Ectodermal cell (in vitro differentiated cells): Measurements from ENCODE around the gene NLRP1.

Source experiments
- H3K27ac ChIP-seq: 2 replicates; pipeline ENCODE4 v1.7.0; 2013; ENCODE audit warnings: mild to moderate bottlenecking, low read depth, low read length; ENCODE audit not compliant: insufficient read depth, poor library complexity, severe bottlenecking
- H3K27me3 ChIP-seq: 2 replicates; pipeline ENCODE4 v1.7.0; 2013; ENCODE audit warnings: mild to moderate bottlenecking, low read length; ENCODE audit not compliant: insufficient read depth, control insufficient read depth, poor library complexity, severe bottlenecking
- H3K36me3 ChIP-seq: one replicate; pipeline ENCODE4 v1.7.0; 2013; ENCODE audit warnings: low read length; ENCODE audit not compliant: control insufficient read depth, insufficient read depth
- H3K4me1 ChIP-seq: one replicate; pipeline ENCODE4 v1.7.0; 2013; ENCODE audit warnings: low read length; ENCODE audit not compliant: control insufficient read depth, insufficient read depth
- H3K4me3 ChIP-seq: 2 replicates; pipeline ENCODE4 v1.7.0; 2013; ENCODE audit warnings: low read depth, low read length, control low read depth; ENCODE audit not compliant: insufficient read depth
- H3K9me3 ChIP-seq: 2 replicates; pipeline ENCODE4 v1.7.0; 2013; ENCODE audit warnings: mild to moderate bottlenecking, low read length, moderate library complexity; ENCODE audit not compliant: control insufficient read depth
- WGBS, 2 experiments: methylation state at CpG; one replicate each; pipeline ENCODE4 v1.1.7; 2013; ENCODE audit warnings: missing lambda C conversion rate in 2 of 2; 5-methylcytosine and 5-hydroxymethylcytosine counted together

The NLRP1 gene

GRCh38 chr17:5557990-5558389 lies 26.3 kb downstream of the NLRP1 start:
- H3K27ac ChIP-seq = no peak overlapping the region

GRCh38 chr17:5557485-5557884 lies 26.8 kb downstream of the NLRP1 start:
- Histone ChIP-seq H3K27ac (no peak overlapping the region), H3K9me3 (no peaks in the 10 kb centered on the region), H3K27me3 (no peaks in the 10 kb centered on the region), H3K36me3 (no peaks in the 10 kb centered on the region), H3K4me1 (no peaks in the 10 kb centered on the region), H3K4me3 (no peak overlapping the region)
- WGBS, 2 experiments = 93 to 96% methylated on average over 8 of the region's 8 CpGs

More at GRCh38 chr17:5557990-5558389, 26.3 kb downstream of the NLRP1 start:
- Histone ChIP-seq H3K36me3 (no peaks in the 10 kb centered on the region), H3K9me3 (no peaks in the 10 kb centered on the region), H3K27me3 (no peaks in the 10 kb centered on the region), H3K4me3 (no peak overlapping the region), H3K4me1 (no peaks in the 10 kb centered on the region)
- 86 to 92% methylated on average over 6 of the region's 6 CpGs for WGBS, 2 experiments

DNA sequence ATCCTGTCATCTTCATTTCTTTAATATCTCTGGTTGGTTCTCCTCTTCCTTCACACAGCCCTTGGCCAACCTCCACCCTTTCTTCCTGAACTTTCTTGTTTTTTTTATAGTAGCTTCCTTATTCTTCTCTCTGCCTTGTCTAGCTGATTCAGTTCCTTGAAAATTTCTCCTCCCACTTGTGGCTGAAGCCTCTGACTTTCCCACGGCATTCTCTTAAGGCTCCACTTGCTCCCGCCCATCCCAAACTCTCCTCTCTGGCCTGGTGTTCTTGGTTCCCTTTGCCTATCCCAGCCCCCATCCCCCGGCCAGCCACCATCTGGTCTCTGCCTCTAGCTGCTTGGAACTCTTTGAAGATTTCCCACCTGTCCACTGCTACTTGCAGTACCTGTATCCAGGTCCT lies 29.1 kb downstream of the NLRP1 start:
- 64 to 73% methylated on average over 3 of the region's 3 CpGs for WGBS, 2 experiments
- Histone ChIP-seq H3K27me3 (no peaks in the 10 kb centered on the region), H3K9me3 (no peaks in the 10 kb centered on the region), H3K36me3 (no peaks in the 10 kb centered on the region), H3K27ac (no peak overlapping the region), H3K4me3 (no peak overlapping the region), H3K4me1 (no peaks in the 10 kb centered on the region)

- 60% methylated on average over 3 of the region's 3 CpGs for WGBS, 2 experiments
- Histone ChIP-seq H3K36me3 (no peaks in the 10 kb centered on the region), H3K27me3 (no peaks in the 10 kb centered on the region), H3K27ac (no peak overlapping the region), H3K4me1 (no peaks in the 10 kb centered on the region), H3K9me3 (no peaks in the 10 kb centered on the region), H3K4me3 (no peak overlapping the region)
These were observed 30.8 kb downstream of the NLRP1 start for GRCh38 chr17:5553479-5553878.

- no peaks in the 10 kb centered on the region for H3K4me1 ChIP-seq
- no peaks in the 10 kb centered on the region for H3K36me3 ChIP-seq
- H3K27ac ChIP-seq = no peak overlapping the region
- no peaks in the 10 kb centered on the region for H3K9me3 ChIP-seq
- H3K27me3 ChIP-seq = no peaks in the 10 kb centered on the region
- H3K4me3 ChIP-seq = no peak overlapping the region
These were observed 31.5 kb downstream of the NLRP1 start for GRCh38 chr17:5552841-5553240.

DNA sequence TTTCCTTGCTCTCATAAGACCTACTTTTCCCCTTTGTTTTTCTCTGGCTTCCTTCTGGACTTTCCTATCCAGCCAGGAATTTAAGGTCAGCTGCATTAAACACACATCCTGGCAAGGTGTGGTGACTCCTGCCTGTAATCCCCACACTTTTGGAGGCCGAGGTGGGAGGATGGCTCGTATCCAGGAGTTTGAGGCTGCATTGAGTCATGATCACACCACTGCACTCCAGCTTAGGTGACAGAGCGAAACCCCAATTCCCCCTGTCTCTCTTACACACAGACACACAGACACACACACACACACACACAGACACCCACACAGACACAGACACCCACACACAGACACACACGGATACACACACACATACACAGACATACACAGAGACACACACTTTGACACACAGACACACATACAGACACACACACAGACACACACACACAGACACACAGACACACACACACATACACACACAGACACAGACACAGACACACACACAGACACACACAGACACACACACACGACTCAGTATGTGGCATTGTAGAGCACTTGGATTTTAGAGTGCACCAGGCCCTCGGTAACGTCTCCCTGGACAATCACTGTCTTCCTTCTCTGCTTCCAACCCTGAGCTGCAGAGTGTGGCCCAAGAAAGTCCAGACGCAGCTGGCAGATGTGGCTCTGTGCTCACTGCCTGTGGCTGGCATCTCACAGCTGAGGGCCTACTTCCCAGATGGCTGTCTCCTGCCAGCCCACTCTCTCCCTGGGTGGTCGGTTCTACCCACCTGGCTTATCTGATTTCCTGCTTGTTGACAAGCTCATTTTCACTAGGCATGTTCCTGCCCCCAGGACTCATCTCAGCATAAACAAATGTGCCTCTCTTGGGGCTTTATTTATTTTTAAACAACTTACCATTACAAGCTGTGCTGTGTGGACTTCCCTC lies 39.0 kb downstream of the NLRP1 start:
- H3K27me3 ChIP-seq = no peaks in the 10 kb centered on the region
- no peak overlapping the region for H3K4me3 ChIP-seq
- H3K9me3 ChIP-seq = no peaks in the 10 kb centered on the region
- no peaks in the 10 kb centered on the region for H3K36me3 ChIP-seq
- WGBS, 2 experiments = 86 to 92% methylated on average over 9 of the region's 9 CpGs
- H3K27ac ChIP-seq = no peak overlapping the region
- no peaks in the 10 kb centered on the region for H3K4me1 ChIP-seq

- Histone ChIP-seq H3K4me3 (no peak overlapping the region), H3K9me3 (no peaks in the 10 kb centered on the region), H3K36me3 (no peaks in the 10 kb centered on the region), H3K27ac (no peak overlapping the region), H3K27me3 (no peaks in the 10 kb centered on the region), H3K4me1 (no peaks in the 10 kb centered on the region)
- WGBS, 2 experiments = 89 to 100% methylated on average over 1 to 2 of the region's 2 CpGs
These were observed 40.2 kb downstream of the NLRP1 start for GRCh38 chr17:5544115-5544514.

- no peaks in the 10 kb centered on the region for H3K36me3 ChIP-seq
- no peak overlapping the region for H3K27ac ChIP-seq
- no peaks in the 10 kb centered on the region for H3K27me3 ChIP-seq
- H3K9me3 ChIP-seq = no peaks in the 10 kb centered on the region
- WGBS, 2 experiments = 55% methylated on average over 6 of the region's 6 CpGs
- H3K4me3 ChIP-seq = no peak overlapping the region
- no peaks in the 10 kb centered on the region for H3K4me1 ChIP-seq
These were observed 42.6 kb downstream of the NLRP1 start for GRCh38 chr17:5541610-5542202.

DNA sequence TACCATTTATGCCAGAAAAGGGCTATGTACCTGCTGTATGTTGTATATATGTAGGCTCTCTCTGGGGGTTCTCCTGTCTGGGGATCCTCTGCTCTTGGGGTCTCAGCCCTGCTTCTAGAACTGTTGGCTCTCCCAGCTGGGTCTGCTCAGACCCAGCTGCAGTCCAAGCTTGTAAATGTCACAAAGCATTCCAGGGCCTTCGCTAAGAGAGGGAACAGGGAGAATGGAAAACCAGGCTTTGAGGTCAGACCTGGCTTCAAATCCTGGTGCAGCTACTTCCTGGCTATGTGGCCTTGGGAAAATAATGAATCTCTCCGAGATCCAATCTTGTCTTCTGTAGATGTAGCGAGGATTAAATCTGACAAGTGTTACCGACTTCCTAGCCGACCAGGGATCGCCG lies 44.0 kb downstream of the NLRP1 start:
- no peaks in the 10 kb centered on the region for H3K36me3 ChIP-seq
- no peaks in the 10 kb centered on the region for H3K4me1 ChIP-seq
- no peaks in the 10 kb centered on the region for H3K27me3 ChIP-seq
- H3K27ac ChIP-seq = no peak overlapping the region
- WGBS, 2 experiments = 93 to 95% methylated on average over 7 of the region's 7 CpGs
- H3K4me3 ChIP-seq = no peak overlapping the region
- H3K9me3 ChIP-seq = no peaks in the 10 kb centered on the region

DNA sequence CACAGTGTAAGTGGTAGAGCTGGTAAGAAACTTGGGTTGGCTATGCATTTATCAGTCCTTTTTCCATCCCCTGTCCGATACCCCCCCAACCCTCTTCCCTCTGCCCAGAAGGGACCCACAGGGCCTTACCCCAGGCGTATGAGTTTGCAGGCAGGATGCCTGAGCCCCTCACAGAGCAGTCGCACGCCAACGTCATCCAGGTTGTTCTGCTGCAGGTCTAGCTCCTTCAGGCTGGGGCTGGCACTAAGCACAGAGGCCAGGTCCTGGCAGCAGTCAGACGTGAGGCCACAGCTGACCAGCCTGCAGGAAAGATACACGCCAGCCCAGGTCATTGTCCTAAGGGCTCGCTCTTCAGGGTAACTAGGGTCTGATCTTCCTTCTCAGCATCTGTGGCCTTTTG lies 45.0 kb downstream of the NLRP1 start:
- no peaks in the 10 kb centered on the region for H3K4me1 ChIP-seq
- H3K36me3 ChIP-seq = no peaks in the 10 kb centered on the region
- no peak overlapping the region for H3K27ac ChIP-seq
- H3K4me3 ChIP-seq = no peak overlapping the region
- H3K9me3 ChIP-seq = no peaks in the 10 kb centered on the region
- no peaks in the 10 kb centered on the region for H3K27me3 ChIP-seq
- 93 to 94% methylated on average over 8 of the region's 8 CpGs for WGBS, 2 experiments
